Mucosa of rectum (tissue), 2 donors: ENCODE data around the gene PRIMA1.
"Not testable (repeated sequence)": the region's sequence is repeated elsewhere in the genome, so short reads cannot be mapped to it uniquely, and the experiment has no call there.

Source experiments
- H3K27ac ChIP-seq, 2 donors: one replicate each; pipeline ENCODE4 v1.7.0; 2013; ENCODE audit warnings: inconsistent platforms in 2 of 2, low read depth in 2 of 2, low read length in 2 of 2
- H3K27me3 ChIP-seq, 2 donors: one replicate each; pipeline ENCODE4 v1.7.0; 2013; ENCODE audit warnings: low read length in 2 of 2; ENCODE audit not compliant: control insufficient read depth in 2 of 2, insufficient read depth in 2 of 2
- H3K36me3 ChIP-seq, 2 donors: one replicate each; pipeline ENCODE4 v1.7.0; 2013; ENCODE audit warnings: low read length in 2 of 2; ENCODE audit not compliant: control insufficient read depth in 2 of 2, insufficient read depth in 2 of 2
- H3K4me1 ChIP-seq, 2 donors: one replicate each; pipeline ENCODE4 v1.7.0; 2013; ENCODE audit warnings: low read length in 2 of 2, mild to moderate bottlenecking in 1 of 2; ENCODE audit not compliant: control insufficient read depth in 2 of 2, insufficient read depth in 2 of 2
- H3K4me3 ChIP-seq, 2 donors: one replicate each; pipeline ENCODE4 v1.7.0; 2013; ENCODE audit warnings: low read length in 2 of 2
- H3K9ac ChIP-seq, 2 donors: one replicate each; pipeline ENCODE4 v1.7.0; 2013; ENCODE audit warnings: low read length in 2 of 2, low read depth in 1 of 2, mild to moderate bottlenecking in 1 of 2
- H3K9me3 ChIP-seq, 2 donors: one replicate each; pipeline ENCODE4 v1.7.0; 2013; ENCODE audit warnings: low read length in 2 of 2; ENCODE audit not compliant: control insufficient read depth in 2 of 2
- donor health status: healthy.
- donor health status: Normal muscosa, but diverticular disease.

PRIMA1 gene

GRCh38 chr14:93818857-93819256 is 30.6 kb upstream of the PRIMA1 start:
- Histone ChIP-seq H3K36me3 (no peaks in the 10 kb centered on the region), H3K27me3 (no peaks in the 10 kb centered on the region), H3K27ac (no peak overlapping the region), H3K9ac (no peak overlapping the region), H3K9me3 (peaks cover 0 to 2% of the 10 kb centered on the region in 2 donors), H3K4me1 (no peaks in the 10 kb centered on the region), H3K4me3 (no peak overlapping the region)

DNA sequence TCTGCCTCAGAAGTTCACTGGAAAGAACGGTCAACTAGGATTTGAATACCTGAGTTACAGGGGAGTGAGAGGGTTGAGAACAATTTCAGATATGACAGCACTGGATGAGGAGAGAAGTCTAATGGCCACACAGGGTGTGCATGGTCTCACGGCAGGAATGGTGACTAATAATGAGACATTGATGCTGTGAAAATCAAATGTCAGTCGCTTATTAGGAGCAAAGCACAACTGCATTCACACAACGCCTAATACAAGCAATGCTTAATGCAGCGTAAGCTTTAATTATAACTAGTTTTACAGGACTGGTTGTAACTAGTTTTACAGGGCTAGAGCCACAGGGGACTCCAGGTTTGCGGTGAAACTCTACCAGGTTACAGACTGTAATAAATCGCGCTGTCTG is 23.4 kb upstream of the PRIMA1 start:
- Histone ChIP-seq H3K4me3 (no peak overlapping the region), H3K27me3 (no peaks in the 10 kb centered on the region), H3K9ac (no peak overlapping the region), H3K9me3 (peaks cover 0 to 2% of the 10 kb centered on the region in 2 donors), H3K36me3 (no peaks in the 10 kb centered on the region), H3K4me1 (no peaks in the 10 kb centered on the region), H3K27ac (no peak overlapping the region)

DNA sequence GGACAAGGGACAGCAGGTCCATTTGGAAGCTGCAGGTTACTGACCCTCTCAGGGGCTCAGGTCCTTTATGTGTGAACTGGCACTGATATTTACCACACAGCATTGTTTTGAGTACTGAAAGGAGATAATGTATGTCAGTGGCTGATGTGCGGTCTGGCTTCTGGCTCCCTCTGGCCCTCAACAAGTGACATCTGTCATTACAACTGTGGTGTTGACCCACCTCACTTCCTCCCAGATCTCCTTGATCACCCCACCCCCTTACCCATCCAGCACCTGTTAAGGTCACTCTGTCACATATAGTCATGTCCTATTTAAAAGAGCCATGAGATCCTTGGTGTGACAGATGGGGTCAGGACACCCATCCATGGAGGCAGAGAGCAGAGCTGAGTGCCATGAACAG is 22.7 kb upstream of the PRIMA1 start:
- Histone ChIP-seq H3K4me3 (no peak overlapping the region), H3K27ac (no peak overlapping the region), H3K36me3 (no peaks in the 10 kb centered on the region), H3K4me1 (no peaks in the 10 kb centered on the region), H3K9ac (no peak overlapping the region), H3K27me3 (no peaks in the 10 kb centered on the region), H3K9me3 (peaks cover 0 to 2% of the 10 kb centered on the region in 2 donors)

- not testable (repeated sequence) for H3K4me3 ChIP-seq, H3K27me3 ChIP-seq, H3K9me3 ChIP-seq, H3K4me1 ChIP-seq, H3K9ac ChIP-seq, H3K36me3 ChIP-seq, H3K27ac ChIP-seq
Observed at GRCh38 chr14:93809491-93810420, 21.5 kb upstream of the PRIMA1 start.

DNA sequence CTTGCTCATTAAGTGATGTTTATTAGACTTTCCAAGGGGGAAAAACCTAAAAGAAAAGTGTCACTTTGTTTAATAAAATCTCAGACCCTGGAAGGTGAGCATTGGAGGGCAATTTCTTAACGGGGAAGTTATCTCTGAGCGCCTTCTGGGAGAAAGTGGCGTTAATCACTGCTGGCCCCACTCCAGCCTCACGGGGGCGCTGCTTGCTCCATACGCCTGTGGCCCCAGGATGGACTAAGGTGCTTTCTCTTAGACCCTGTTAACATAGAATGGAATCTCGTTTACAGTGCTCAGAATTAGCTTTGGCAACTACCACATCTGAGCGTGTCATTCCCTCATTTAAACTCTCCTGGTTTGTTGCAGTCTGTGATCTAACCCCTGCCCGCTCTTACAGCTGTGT is 16.4 kb upstream of the PRIMA1 start:
- Histone ChIP-seq H3K4me3 (no peak overlapping the region), H3K27ac (no peak overlapping the region), H3K9ac (no peak overlapping the region), H3K4me1 (no peaks in the 10 kb centered on the region), H3K9me3 (no peaks in the 10 kb centered on the region), H3K27me3 (no peaks in the 10 kb centered on the region), H3K36me3 (no peaks in the 10 kb centered on the region)

GRCh38 chr14:93803408-93804318 is 15.4 kb upstream of the PRIMA1 start:
- Histone ChIP-seq H3K36me3 (no peaks in the 10 kb centered on the region), H3K27me3 (no peaks in the 10 kb centered on the region), H3K27ac (peak overlapping the region in 1 of 2 donors; percentile 30), H3K4me1 (no peaks in the 10 kb centered on the region), H3K9ac (no peak overlapping the region), H3K4me3 (no peak overlapping the region), H3K9me3 (no peaks in the 10 kb centered on the region)

- no peaks in the 10 kb centered on the region for H3K27me3 ChIP-seq
- no peaks in the 10 kb centered on the region for H3K4me1 ChIP-seq
- H3K9me3 ChIP-seq = no peaks in the 10 kb centered on the region
- no peak overlapping the region for H3K4me3 ChIP-seq
- H3K27ac ChIP-seq = peak overlapping the region; percentile 3 to 40
- no peaks in the 10 kb centered on the region for H3K36me3 ChIP-seq
- H3K9ac ChIP-seq = no peak overlapping the region
Observed at GRCh38 chr14:93799989-93800921, 12.0 kb upstream of the PRIMA1 start.

GRCh38 chr14:93799617-93799988 is 11.3 kb upstream of the PRIMA1 start:
- Histone ChIP-seq H3K36me3 (no peaks in the 10 kb centered on the region), H3K4me1 (no peaks in the 10 kb centered on the region), H3K27me3 (no peaks in the 10 kb centered on the region), H3K9me3 (no peaks in the 10 kb centered on the region), H3K9ac (no peak overlapping the region), H3K4me3 (no peak overlapping the region), H3K27ac (no peak overlapping the region)

DNA sequence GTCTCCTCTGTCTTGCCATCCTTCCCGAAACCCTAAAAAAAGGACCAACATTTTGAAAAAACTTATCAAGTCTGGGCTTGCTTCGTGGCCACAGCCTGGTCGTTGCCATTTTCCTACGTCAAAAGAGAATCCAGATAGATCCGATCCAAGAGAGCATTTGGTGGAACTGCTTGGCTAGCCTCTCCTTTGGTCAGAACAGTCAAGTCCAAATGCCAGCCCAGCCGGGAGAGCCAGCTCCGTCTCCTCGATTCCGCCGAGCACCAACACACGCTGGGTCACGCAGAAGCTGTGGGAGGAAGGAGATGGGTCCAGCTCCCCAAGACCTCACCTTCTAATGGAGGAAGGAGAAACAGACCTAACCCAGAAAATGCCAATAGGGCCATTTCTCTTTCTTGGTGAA is 9.3 kb upstream of the PRIMA1 start:
- no peak overlapping the region for H3K27ac ChIP-seq
- no peak overlapping the region for H3K9ac ChIP-seq
- H3K4me3 ChIP-seq = no peak overlapping the region
- H3K27me3 ChIP-seq = no peaks in the 10 kb centered on the region
- H3K36me3 ChIP-seq = no peaks in the 10 kb centered on the region
- H3K9me3 ChIP-seq = no peaks in the 10 kb centered on the region
- H3K4me1 ChIP-seq = no peaks in the 10 kb centered on the region
